Parathyroid adenoma (tissue), 2 donors: Measurements from ENCODE around the gene PBLD.
A peak's percentile ranks its signal among the peaks of the same experiment; 100 is the strongest.

ENCODE experiments used
- H2AFZ ChIP-seq: fragments of 300-600 bp; sonication (generic); one replicate; pipeline ENCODE4 v1.7.0; 2017; ENCODE audit warnings: antibody characterized with exemption, mild to moderate bottlenecking
- H3K27ac ChIP-seq: fragments of 300-600 bp; sonication (generic); one replicate; pipeline ENCODE4 v1.7.0; 2017
- H3K27me3 ChIP-seq: fragments of 300-600 bp; sonication (generic); one replicate; pipeline ENCODE4 v1.7.0; 2017; ENCODE audit warnings: low read length; ENCODE audit not compliant: control insufficient read depth, insufficient read depth
- H3K36me3 ChIP-seq: fragments of 300-600 bp; sonication (generic); one replicate; pipeline ENCODE4 v1.7.0; 2017; ENCODE audit warnings: low read length; ENCODE audit not compliant: control insufficient read depth, insufficient read depth
- H3K4me1 ChIP-seq: fragments of 300-600 bp; sonication (generic); one replicate; pipeline ENCODE4 v1.7.0; 2017; ENCODE audit warnings: control low read depth
- H3K4me2 ChIP-seq: fragments of 300-600 bp; sonication (generic); one replicate; pipeline ENCODE4 v1.7.0; 2017; ENCODE audit warnings: low read length
- H3K4me3 ChIP-seq: fragments of 300-600 bp; sonication (generic); one replicate; pipeline ENCODE4 v1.7.0; 2017; ENCODE audit warnings: low read depth, low read length
- H3K79me2 ChIP-seq: fragments of 300-600 bp; sonication (generic); one replicate; pipeline ENCODE4 v1.7.0; 2017; ENCODE audit warnings: control low read depth
- H3K9ac ChIP-seq: fragments of 300-600 bp; sonication (generic); one replicate; pipeline ENCODE4 v1.7.0; 2017; ENCODE audit warnings: mild to moderate bottlenecking
- H3K9me3 ChIP-seq: fragments of 300-600 bp; sonication (generic); one replicate; pipeline ENCODE4 v1.7.0; 2017; ENCODE audit warnings: low read length; ENCODE audit not compliant: control insufficient read depth
- TF ChIP-seq, protein P1 (sequence below): fragments of 300-600 bp; sonication (generic); IDR thresholded peaks from one replicate; pipeline ENCODE4 v1.7.0; 2017; ENCODE audit warnings: antibody characterized with exemption, mild to moderate bottlenecking
- donor health status: primary hyperparathyroidism.

Gene PBLD

GRCh38 chr10:68332259-68333057 is at the start of gene PBLD:
PBLD (minus strand) TSS chr10:68332928; CDS start chr10:68306844, 26,084 bp downstream.
- H3K9ac ChIP-seq, result peak within 1 kb of the TSS; percentile 98
- TF ChIP-seq, protein P1, sequence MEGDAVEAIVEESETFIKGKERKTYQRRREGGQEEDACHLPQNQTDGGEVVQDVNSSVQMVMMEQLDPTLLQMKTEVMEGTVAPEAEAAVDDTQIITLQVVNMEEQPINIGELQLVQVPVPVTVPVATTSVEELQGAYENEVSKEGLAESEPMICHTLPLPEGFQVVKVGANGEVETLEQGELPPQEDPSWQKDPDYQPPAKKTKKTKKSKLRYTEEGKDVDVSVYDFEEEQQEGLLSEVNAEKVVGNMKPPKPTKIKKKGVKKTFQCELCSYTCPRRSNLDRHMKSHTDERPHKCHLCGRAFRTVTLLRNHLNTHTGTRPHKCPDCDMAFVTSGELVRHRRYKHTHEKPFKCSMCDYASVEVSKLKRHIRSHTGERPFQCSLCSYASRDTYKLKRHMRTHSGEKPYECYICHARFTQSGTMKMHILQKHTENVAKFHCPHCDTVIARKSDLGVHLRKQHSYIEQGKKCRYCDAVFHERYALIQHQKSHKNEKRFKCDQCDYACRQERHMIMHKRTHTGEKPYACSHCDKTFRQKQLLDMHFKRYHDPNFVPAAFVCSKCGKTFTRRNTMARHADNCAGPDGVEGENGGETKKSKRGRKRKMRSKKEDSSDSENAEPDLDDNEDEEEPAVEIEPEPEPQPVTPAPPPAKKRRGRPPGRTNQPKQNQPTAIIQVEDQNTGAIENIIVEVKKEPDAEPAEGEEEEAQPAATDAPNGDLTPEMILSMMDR, result peak; percentile 34
- H3K4me1 ChIP-seq, result peaks cover 8% of the 10 kb centered on the region
- peaks cover 36% of the 10 kb centered on the region for H3K79me2 ChIP-seq
- H3K36me3 ChIP-seq, result no peaks in the 10 kb centered on the region
- H3K9me3 ChIP-seq, result no peaks in the 10 kb centered on the region
- peak within 1 kb of the TSS; percentile 92 for H2AFZ ChIP-seq
- H3K27ac ChIP-seq, result peak within 1 kb of the TSS; percentile 98
- peak within 1 kb of the TSS; percentile 72 for H3K4me3 ChIP-seq
- H3K27me3 ChIP-seq, result no peaks in the 10 kb centered on the region
- H3K4me2 ChIP-seq, result peak within 1 kb of the TSS; percentile 98

DNA sequence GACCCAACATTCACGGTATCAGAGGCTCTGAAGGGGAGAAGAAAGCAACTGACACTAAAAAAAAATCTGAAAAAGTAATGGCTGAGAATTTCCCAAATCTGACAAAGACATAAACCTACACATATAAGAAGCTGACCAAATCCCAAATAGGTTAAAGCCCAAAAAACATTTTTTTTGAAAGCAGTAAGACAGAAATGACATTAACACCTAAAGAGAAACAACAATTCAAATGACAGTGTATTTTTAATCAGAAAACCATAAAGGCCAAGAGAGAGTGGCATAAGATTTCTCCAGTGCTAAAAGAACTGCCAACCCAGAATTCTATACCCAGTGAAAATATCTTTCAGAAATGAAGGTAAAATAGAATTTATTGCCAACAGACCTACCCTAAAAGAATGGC is 38.9 kb upstream of the PBLD start:
- TF ChIP-seq, protein P1, result no peak
- H3K4me3 ChIP-seq, result no peak overlapping the region

GRCh38 chr10:68367121-68367520 is 34.4 kb upstream of the PBLD start:
- no peaks in the 10 kb centered on the region for H3K27me3 ChIP-seq
- H2AFZ ChIP-seq, result no peak overlapping the region
- no peaks in the 10 kb centered on the region for H3K36me3 ChIP-seq
- H3K9ac ChIP-seq, result no peak overlapping the region
- no peak overlapping the region for H3K27ac ChIP-seq
- no peaks in the 10 kb centered on the region for H3K79me2 ChIP-seq
- H3K9me3 ChIP-seq, result no peaks in the 10 kb centered on the region
- H3K4me1 ChIP-seq, result no peaks in the 10 kb centered on the region
- no peak overlapping the region for H3K4me2 ChIP-seq
- TF ChIP-seq, protein P1, result no peak
- H3K4me3 ChIP-seq, result no peak overlapping the region

More for the DNA sequence above, 38.9 kb upstream of the PBLD start:
- no peaks in the 10 kb centered on the region for H3K4me1 ChIP-seq
- H3K9me3 ChIP-seq, result no peaks in the 10 kb centered on the region
- no peaks in the 10 kb centered on the region for H3K27me3 ChIP-seq
- no peaks in the 10 kb centered on the region for H3K79me2 ChIP-seq
- no peaks in the 10 kb centered on the region for H3K36me3 ChIP-seq
- no peak overlapping the region for H3K9ac ChIP-seq
- no peak overlapping the region for H3K4me2 ChIP-seq
- no peak overlapping the region for H2AFZ ChIP-seq
- H3K27ac ChIP-seq, result no peak overlapping the region

DNA sequence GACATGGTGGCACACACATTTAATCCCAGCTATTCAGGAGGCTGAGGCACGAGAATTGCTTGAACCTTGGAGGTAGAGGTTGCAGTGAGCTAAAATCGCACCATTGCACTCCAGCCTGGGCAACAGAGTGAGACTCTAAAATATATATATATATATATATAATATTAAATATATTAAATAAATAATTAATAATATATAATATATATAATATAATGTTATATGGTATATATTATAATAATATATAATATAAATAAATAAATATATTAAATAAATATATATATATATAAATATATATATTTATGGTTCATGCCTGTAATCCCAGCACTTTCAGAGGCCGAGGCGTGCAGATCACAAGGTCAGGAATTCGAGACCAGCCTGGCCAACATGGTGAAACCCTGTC is 33.9 kb upstream of the PBLD start:
- Histone ChIP-seq H3K27ac (no peak overlapping the region), H3K36me3 (no peaks in the 10 kb centered on the region), H3K4me1 (no peaks in the 10 kb centered on the region), H3K4me2 (no peak overlapping the region), H2AFZ (no peak overlapping the region), H3K9ac (no peak overlapping the region), H3K27me3 (no peaks in the 10 kb centered on the region), H3K9me3 (no peaks in the 10 kb centered on the region), H3K4me3 (no peak overlapping the region), H3K79me2 (no peaks in the 10 kb centered on the region)
- TF ChIP-seq, protein P1, result no peak

GRCh38 chr10:68365611-68366010 is 32.9 kb upstream of the PBLD start:
- Histone ChIP-seq H3K36me3 (no peaks in the 10 kb centered on the region), H3K9ac (no peak overlapping the region), H2AFZ (no peak overlapping the region), H3K27ac (no peak overlapping the region), H3K4me3 (no peak overlapping the region), H3K79me2 (no peaks in the 10 kb centered on the region), H3K4me2 (no peak overlapping the region), H3K4me1 (no peaks in the 10 kb centered on the region), H3K27me3 (no peaks in the 10 kb centered on the region), H3K9me3 (no peaks in the 10 kb centered on the region)
- TF ChIP-seq, protein P1, result no peak
